Activated CD4-positive, alpha-beta T cell treated with anti-CD3 and anti-CD28 coated beads for 24 hours (primary cell): ENCODE measurements around the gene SLC26A4.

ENCODE experiments used
- DNase-seq, 2 donors: peaks; one replicate each; pipeline ENCODE4 v3.0.0-alpha.2; 2020; ENCODE audit warnings: low read depth in 2 of 2

The SLC26A4 gene

DNA sequence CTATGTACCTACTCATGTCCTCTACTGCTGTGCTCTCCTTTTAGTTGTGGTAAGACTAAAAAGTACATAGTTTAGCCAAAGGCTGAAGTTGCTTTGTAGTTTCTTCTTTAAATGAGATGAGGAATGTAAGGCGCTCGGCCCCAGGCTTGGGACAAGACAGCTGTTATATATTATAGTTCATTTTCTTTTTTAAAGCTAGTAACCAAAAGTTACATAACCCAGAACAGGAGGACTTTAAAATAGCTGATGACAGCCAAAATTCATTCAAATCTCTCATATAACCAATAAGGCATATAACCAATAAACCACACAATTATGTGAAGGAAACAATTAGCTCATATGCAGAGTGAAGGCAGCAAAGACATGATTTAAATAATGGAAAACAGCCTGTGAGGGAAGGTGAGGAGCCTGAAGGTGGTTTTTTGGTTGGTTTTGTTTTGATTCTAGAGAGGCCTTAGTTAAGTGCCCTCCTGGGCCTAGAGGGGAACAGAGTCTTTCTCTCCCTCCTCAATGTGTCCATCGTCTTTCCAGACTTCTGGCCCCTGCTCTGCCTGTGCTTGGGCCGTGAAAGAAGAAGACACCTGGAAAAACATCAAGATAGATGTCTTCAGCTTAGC lies 35.8 kb downstream of the SLC26A4 start:
- DNase-seq = no peak

DNA sequence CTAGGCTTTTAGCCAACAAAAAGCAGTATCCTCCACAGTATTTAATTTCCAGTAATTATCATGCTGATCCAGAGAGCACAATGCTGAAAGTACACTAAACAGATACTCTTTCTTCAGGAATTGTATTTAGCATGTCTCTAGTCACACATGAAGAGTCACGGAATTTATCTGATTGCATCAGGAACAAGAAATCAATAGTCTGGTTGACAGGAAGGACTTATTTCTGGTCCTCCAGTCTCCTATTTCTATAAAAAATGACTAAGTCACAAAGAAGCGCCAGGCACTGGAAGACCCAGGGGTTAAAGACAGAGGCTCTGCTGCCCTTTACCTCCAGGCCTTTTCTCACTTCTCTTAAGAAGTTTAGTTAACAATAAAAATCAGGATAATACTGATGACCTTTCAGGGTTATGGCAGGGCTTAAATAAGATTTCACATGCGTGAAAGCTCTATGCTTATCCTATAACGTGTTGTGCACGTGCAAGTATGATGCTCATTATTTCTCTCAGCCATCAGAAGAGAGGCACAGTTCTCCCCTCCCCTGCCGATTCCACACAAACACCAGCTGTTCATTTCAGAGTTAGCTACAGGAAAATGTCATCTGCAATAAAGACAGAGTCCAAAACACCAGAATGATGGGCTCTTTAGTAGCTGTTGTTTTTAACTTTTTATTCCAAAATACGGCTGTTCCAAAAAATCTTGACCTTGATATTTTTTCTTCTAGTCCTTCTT lies 36.9 kb downstream of the SLC26A4 start:
- no peak for DNase-seq

DNA sequence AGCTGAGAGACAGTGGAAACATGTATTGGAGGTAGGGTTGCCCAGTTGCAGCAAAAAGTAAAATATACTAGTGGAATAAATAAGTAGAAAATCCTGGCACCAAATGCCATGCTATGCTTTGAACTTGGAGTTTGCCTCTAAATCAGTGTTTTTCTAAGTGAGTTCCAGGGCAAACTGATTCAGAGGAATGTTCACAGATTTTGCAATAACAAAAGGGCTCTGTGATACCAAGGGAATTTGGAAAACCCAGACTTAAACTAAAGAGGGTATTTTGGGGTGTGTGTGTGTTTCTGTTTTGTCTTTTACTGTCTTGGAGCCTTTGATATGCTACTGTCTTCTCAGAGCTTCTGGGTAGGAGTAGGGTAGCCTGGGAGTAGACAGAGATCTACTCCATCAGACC lies 39.9 kb downstream of the SLC26A4 start:
- no peak for DNase-seq

DNA sequence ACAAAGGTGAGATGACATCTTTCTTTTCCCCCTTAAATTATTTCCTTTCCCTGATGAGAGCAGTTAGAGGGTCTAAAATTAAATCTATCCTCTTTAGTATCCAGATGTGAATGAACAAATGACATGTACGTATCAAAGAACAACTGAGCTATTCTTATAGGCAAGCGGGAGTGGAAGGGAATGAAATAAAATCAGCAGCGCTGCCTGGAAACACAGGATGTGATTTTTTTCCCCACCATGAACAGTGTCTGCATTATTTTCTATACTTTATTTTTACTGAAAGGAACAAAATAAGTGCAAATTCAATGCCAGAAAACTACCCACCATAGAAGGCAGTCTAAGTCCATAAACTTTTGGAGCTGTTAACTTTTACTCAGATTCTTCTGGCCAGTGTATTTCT lies 40.6 kb downstream of the SLC26A4 start:
- no peak for DNase-seq

DNA sequence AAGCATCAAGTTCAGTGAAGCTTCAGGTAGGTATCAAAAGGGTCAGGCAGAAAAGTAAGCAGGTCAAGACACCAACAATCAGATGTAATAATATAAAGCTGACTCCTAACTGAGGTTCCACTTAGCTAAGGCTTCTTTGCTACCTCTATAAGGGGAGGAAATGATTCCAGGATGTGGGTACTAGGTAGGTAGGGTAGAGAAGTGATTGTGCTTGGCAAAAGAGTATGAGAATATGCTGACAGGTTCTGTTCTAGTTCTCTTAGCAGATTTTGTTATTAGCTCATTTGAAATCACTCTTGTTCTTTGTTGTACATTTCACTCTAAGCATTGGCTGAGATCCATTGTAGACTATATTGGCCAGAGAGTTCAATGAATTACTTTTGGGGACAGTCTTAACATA lies 42.6 kb downstream of the SLC26A4 start:
- DNase-seq = no peak

DNA sequence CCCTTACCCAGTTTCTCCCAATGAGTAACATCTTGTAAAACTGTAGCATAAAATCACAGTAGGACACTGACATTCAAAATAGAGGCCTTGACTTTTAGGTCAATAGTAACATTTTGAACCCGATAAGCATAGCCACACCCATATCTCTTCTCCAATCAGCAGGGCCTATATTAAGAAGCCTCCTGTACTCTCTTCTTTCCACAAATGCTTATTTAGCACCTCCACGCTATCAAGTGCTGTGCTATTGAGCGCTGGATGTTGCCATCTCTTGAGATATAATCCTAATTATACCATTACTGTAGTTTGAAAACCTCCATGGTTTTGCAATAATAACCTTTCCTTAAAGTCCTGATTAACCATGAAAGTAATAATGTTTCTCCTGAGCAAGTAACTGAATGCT lies 43.2 kb downstream of the SLC26A4 start:
- DNase-seq = no peak

DNA sequence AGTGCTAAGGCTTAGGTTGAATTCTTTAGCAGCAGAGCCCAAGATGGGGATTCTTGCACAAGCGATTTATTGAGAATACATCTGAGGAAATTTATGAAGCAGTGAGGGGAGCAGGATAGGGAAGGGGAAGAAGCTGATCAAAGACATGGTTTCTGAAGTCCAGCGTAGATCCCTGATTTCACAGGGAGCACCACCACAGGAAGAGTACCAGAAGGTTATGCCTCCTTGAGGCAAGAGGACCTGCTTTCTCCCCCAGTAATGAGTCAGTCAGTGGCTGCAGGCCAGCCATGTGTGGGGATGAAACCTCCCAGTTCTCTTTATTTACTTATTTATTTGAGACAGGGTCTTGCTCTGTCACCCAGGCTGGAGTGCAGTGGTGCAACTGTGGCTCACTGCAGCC lies 48.3 kb downstream of the SLC26A4 start:
- no peak for DNase-seq

DNA sequence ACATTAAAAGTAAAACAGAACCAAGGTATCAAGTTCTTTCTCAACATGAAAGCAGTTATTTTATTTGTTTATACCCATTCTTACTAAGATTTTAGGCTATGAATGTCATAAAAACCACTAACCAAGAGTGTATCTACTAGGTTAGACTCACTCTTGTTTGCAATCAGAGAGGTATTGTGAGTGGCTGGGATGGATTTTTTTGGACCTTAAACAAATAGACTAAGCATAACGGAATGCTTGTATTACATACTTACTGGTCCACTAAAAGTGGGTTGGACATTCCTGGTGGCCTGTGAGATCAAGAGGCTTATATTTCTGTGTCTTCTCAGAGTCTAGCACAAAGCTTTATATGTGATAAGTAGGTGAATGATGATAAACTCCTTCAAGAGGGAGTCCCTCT lies 50.7 kb downstream of the SLC26A4 start:
- no peak for DNase-seq

DNA sequence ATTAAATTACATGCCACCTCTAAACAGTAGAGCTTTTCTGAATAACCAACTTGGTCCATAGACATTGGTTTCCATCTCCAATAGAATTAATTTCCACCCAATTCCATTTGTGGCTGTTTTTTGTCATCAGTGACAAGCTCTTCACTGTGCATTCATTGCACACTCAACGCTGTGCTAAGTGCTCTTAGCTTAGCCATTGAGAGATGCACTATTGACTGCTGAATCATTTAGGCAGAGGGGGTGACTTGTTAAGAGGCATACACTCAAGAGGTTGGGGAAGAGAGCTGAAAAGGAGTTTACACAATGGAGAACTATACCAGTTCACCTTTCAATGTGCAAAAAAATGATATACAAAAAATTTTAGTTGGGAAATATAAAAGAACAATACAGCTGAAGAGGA lies 51.4 kb downstream of the SLC26A4 start:
- no peak for DNase-seq

DNA sequence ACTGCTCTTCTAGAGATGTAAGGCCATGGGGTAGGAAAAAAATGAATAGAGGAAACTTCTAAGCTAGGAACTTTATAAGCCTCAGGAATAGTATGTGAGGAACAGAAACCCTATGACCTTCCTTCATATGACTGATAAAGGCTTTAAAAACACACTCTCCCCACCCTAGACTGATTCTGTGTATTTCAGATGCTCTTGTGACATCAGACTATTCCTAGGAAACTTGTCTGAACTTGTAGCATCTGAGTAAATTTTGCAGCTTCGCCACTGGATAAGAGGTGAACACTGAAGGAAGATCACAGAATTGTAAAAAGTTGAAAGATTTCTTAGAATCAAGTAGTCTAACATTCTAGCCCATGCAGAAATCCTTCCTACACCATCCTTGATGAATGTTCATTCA lies 52.3 kb downstream of the SLC26A4 start:
- DNase-seq = no peak

DNA sequence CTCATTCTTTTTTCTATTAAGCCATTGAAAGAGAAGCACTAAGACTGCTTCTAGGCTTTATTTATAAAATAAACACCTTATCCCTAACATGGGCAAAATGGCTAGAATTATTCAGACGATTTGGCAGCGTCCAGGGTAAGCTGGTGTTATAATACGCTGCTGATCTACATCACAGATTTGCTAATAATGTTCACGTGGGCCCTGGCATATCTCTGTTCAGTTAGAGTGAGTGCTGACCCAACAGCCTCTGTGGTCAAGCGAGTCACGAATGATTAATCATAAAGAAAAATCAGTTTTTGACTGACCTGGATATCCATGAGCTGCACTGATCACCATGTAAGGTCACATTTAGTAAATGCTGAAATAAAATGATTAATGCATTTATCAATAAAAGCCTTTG lies 54.9 kb downstream of the SLC26A4 start:
- DNase-seq = no peak

DNA sequence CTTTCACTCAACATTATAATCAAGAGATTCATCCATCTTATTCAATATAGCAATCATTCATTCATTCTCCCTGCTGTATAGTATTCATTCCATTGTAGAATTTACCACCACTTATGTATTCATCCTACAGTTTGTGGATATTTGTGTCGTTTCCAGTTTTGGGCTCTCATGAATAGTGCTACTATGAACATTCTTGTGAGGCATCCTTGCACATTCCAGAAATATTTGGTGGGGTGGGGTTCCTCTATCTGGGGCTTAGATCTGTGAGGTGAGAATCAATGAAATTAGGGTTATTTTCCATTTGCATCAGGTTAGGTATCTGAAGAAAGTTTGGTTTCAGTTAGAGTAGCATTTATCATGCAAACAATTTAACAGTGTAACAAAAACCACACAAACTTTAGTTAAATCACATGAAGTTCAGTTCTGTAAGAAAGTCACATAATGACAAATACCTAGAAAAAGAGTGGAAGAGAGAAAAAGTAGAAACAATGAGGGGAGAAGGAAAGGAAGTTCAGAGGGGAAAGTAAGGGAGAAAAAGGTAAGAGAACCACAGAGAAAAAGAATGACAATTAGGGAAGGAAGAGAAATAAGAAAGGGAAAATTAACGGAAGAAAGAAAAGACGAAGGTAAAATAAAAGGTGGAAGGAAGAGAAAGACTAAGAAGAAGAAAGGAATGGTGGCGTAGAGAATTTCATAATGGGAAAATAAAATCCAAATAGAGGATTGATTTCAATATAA lies 58.0 kb downstream of the SLC26A4 start:
- no peak for DNase-seq

DNA sequence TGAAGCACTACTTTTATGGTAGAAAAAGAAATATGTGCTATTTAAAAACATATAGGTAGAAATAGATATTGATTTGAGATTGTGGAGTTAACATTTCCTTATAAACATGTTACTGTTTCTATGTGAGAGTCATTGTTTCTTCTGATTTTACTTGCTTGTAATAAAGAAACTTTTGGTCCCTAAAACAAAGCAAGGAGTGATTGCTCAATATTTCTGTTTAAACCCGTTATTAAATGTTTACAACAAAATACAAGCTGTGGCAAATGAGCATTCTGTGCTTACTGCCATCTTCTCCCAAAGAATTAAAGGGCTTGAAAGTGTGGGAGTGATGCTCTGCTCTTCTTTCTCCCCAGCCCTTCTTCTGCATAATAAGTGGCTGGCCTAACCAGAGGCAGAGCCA lies 60.7 kb downstream of the SLC26A4 start:
- DNase-seq = no peak

DNA sequence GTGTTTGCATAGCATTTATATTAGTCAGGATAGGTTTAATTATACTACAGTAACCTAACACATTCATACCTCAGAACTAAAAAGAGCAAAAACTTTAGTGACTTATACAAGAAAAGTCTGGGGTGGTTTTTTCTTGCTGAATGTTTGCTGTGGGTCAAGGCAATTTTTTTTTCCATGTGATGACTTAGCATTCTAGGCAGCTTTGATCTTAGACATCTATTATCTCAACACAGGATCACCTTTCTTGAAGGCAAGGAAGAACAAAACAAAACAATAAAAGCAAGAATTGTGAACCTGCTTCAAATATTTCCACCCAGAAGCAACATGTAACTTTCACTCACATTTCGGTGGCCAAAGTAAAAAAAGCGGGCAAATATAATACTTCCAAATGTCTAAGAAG lies 62.6 kb downstream of the SLC26A4 start:
- DNase-seq = no peak

DNA sequence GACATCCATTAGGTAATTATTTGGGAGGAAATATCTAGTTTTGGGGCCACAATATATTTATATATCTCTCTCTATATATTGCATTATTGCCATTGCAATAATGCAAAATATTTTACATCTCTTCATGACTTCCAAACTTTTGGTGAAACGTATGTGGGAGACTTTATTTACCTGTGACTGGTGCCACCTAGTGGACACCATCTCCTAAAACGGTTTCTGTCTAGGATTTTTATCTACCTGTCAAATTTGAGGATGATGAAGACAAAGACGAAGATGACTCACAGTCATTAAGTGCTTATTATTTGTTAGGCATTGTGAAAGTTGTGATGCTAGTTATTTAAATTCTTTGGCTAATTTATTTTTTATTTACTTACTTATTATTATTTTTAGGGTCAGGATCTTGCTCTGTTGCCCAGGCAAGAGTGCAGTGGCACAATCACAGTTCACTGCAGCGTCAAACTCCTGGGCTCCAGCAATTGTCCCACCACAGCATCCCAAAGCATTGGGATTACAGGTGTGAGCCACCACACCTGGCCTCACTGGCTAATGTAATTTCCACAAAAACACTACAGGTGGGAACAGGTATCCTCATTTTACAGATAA lies 64.6 kb downstream of the SLC26A4 start:
- peak; percentile 33 to 40 for DNase-seq

DNA sequence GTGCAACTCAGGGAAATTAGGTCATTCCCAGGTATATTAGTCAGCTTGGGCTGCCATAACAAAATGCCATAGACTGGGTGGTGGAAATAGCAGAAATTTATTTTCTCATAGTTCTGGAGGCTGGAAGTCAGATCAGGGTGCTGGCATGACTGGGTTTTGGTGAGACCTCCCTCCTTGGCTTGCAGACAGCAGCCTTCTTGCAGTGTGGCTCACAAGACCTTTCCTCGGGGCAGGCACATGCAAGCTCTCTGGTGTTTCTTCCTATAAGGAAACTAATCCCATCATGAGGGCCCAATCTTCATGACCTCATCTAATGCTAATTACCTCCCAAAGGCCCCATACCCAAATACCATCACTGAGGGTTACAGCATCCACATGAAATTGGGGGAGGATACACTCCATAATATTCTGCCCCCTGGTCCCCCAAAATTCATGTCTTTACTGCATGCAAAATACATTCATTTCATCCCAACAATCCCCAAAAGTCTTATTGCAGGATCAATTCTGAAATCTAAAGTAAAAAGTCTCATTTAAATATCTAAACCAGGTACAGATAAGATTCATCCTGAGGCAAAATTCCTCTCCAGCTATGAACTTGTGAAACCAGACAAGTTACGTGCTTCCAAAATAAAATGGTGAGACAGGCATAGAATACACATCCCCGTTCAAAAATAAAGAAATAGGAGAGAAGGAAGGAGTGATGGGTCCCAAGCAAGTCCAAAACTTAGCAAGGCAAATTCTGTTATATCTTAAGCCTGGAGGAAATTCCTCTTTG lies 65.9 kb downstream of the SLC26A4 start:
- DNase-seq = no peak

DNA sequence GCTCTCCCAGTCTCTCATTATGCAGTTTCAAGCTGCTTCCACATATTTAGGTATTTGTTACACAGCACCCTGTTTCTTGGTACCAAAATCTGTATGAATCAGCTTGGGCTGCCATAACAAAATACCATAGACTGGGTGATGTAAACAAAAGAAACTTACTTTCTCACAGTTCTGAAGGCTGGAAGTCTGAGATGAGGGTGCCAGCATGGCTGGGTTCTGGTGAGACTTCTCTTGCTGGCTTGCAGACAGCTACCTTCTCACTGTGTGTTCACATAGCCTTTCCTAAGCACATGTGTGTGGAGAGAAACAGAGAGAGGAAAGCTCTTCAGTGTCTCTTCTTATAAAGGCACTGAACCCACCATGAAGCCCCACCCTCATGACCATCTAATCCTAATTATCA lies 67.6 kb downstream of the SLC26A4 start:
- DNase-seq = no peak

DNA sequence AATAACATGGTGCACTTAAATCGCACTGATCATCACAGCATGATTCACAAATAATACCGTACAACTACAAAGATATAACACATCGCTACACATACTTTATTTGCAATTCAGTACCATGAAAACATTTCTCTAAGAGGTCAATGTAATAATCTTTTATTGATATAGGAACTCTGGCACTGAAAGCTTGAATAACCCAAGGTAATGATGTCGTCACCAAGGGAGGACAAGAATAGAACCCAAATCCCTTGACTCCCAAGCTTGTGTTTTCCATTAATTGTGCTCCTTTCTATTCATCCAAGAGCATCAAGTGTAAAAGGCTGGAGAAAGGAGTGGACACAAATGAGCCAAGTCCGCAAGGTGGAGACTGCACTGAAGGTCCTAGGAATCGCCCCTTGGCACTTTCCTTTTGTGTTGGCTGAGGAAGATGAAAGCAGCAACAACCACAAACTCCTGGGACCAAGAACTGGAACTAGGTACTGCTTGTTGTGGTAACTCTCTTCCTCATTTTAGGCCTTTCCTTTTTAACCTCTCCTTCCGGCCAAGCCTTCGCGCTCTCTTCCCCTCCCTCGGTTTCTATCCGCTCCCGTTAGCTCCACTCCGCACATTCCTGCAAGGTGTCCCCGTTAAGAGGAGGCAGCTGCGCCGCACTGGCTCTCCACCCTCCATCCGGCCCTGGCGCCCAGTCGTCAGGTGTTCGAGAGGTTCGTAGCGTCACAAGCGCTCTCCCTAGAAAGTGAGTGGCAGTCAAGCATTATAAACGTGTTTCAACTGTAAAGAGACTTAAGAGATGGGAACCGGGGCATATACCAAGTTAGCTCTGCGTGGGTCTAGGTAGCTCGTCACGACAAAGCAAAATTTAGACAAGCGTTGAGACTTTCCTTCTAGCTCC lies 82.3 kb downstream of the SLC26A4 start:
- peak in 1 of 2 donors; percentile 21 for DNase-seq

DNA sequence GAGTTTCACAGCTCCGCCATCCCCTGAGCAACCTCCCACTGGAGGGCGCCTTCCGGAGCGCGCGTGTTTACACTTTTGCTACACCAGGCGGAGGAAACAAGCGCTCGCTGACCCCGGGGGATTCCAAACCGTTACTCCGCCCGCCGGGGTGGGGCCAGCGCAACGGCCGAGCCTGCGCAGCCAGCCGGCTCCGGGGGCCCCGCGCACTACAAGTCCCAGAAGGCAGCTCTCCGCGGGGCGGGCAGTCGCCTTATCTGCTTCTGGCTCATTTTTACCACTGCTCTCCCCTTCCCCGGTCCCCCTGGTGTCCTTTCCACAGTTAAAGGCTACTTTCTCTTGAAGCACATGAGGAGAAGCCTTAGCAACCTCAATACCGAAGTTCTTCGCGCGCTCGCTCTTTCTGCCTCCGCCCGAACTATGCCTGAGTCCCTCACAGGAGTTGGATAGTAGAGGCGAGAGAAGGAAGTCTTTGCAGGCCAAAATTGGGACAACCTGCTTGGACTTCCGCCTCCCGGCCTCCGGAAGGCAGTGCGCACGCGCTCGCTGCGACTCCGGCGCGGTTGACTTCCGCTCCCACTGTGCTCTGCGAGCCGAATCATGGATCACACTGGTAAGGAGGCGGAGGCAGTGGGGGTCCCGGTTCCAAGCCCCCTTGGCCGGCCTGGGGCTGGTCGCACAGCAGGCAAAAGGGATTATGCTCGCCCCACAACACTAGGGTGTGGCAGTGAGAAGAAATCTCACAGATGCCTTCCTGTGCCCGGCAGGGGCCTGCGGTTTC lies 83.1 kb downstream of the SLC26A4 start, which contains the start of gene CBLL1:
Gene CBLL1 (plus strand): TSS at position 576 of the 778 bp plus-strand sequence. CDS start 22 bp downstream, at position 598.
- peak; percentile 95 to 96 for DNase-seq

DNA sequence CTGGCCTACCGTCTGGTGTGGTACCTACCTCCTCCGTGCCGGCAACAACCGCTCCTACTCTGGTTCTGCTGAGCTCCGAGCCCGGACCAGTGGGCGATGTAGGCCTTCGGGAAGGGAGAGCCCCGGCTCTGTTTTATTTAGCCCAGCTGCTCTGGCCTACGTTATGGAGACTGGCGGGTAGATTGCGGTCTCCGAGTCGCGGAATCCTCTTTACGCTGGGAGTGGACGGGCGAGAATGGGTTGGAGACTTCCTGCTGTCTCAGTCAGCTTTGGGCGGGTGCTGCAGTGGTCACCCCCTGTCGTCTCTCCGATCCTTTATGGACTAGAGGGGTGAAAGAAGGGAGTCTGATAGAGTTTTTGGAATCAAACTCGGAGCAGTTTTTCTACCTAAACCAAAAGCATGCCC lies 83.7 kb downstream of the SLC26A4 start:
- DNase-seq = no peak
